Measurements from ENCODE around the gene SPOCK1.

SPOCK1 gene

DNA sequence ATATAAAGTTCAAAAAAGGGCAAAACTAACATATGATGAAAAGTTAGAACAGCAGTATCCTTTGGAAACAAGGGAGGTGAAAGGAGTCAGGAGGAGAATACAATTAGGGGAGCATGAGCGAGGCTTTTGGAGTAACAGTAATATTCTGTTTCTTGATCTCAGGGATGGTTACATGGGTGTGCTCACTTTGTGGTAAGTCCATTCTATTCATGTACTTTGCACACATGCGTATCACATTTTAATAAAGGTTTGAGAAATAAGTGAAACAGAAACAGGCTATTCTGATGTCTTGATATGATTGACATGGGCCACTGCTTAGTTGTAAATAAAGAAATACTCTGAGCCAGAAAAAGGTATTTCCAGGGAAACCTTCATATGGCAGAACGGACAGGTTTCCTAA lies 208.8 kb downstream of the SPOCK1 start:
- ATAC-seq = no peak

GRCh38 chr5:137289856-137290255 lies 209.3 kb downstream of the SPOCK1 start:
- ATAC-seq = no peak

GRCh38 chr5:137287569-137287968 lies 211.6 kb downstream of the SPOCK1 start:
- ATAC-seq = no peak

DNA sequence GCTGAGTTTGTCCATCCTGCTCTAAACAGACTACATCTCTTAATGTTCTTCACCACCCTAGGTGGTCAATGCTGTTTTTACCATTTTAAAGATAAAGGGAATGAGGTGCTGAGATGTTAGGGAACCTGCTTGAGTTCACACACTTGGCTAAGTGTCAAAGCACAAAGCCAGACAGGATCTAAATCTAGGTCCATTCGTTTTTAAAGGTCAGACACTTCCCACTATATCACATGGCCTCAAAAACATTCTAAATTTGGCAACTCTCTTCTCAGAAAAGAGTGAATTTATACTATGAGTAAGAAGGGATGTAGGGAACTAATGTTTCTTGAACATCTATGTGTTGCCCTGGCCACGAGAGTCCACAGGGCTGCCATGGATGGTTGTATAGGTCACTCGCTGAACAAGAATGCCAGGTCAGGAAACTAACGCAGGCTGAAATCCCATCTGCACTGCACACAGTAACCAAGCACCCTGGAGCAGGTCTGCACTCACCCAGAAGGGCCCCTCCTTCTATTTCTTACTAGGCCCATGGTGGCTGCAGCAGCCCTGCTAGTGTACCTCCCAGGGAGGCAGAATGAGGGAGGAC lies 213.0 kb downstream of the SPOCK1 start:
- ATAC-seq = no peak

GRCh38 chr5:137283801-137284200 lies 215.3 kb downstream of the SPOCK1 start:
- ATAC-seq = no peak

DNA sequence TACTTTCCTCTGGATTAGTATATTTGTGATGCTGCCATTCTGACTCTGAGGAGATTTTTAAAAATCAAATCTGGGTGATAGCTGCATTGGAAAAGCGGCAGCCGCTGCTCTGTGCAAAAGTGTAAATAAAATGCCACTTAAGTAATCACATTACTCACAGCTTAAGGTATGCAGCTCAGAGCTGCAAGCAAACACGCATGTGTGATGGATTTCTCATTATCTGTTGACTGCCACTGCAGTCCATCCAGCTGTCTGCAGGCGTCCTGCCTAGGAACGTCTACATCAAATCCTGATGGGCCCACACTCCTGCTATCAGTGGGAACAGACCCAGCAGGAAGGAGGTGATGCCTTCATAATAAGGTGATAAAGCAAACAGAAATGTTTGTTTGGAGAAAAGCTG lies 216.9 kb downstream of the SPOCK1 start:
- no peak for ATAC-seq

- ATAC-seq = no peak
Observed at GRCh38 chr5:137281201-137281600, 217.9 kb downstream of the SPOCK1 start.

- ATAC-seq = no peak
Observed at GRCh38 chr5:137280656-137281055, 218.5 kb downstream of the SPOCK1 start.

- ATAC-seq = no peak
Observed at GRCh38 chr5:137279521-137280231, 219.4 kb downstream of the SPOCK1 start.

DNA sequence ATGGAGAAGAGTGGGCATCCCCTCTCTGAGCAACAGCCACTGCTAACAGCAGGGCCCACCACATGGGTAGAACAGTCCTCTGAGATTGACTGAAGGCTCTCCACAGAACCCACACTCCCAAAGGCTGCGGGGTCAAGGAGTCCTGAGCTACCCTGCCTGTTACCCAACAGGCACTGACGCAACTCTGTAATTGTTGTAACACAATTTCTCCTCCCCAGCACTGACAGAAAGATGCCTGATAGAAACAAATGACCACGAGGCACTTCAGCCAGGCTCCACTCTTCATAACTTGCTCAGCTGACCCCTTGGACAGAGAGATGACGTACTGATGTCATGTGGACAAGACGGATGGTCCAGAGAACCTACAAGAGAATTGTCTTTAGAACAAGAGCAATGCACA lies 220.7 kb downstream of the SPOCK1 start:
- ATAC-seq = no peak

DNA sequence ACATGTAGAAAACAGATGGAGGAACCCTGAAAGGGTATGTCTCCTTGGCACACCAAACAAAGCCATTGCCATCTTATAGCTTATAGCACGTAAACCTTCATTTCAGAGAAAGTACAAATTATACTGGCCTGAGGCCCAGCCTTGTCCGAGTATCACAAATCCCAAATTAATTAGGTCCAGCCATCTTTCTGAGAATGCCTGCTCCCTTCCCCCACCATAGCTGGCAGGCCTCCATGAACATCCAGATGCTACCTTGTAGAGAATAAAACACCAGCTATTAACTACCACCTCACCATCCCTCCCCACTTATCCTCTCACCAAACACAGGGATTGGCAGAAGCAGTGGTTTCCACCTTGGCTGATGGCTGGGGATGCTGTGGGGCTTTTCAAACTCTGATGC lies 224.0 kb downstream of the SPOCK1 start:
- no peak for ATAC-seq

DNA sequence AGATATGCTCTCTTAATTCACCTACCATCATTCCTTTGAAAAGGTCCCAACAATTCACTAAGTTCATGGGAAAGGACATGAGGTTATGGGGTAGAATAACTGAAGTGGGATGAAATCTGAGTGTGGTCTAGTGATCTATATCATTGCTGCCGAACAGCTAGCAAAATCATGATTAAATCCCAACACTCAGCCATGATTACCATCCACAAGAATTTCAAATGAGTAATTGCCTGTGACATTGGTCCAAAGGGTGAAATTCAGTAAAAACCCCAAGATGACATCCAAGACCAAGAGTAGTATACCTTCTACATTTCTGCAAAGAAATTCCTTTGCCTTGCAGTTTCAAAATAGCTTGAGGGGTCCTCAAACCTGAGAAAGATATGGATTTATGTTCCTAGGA lies 225.6 kb downstream of the SPOCK1 start:
- ATAC-seq = no peak

GRCh38 chr5:137272831-137273230 lies 226.3 kb downstream of the SPOCK1 start:
- ATAC-seq = no peak

GRCh38 chr5:137269946-137270345 lies 229.2 kb downstream of the SPOCK1 start:
- ATAC-seq = no peak

DNA sequence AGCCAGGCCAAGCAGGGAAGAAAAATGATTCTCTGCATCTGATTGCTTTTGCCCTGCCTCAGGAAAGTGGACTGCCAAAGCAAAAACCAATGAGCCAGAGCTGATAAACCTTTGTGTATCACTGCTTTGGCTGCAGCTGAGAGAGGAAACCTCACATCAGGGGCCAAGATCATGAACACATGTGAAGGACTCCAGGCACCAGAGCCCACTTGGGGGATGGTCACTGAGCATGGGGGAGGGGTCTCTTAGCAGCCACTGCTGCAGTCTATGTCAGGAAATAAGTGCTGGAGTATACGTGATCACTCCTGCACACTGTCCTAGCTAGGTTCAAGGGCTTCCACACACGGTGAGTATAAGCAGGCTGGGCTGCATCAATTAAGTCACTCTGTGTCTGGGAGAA lies 229.9 kb downstream of the SPOCK1 start:
- no peak for ATAC-seq

GRCh38 chr5:137268646-137269045 lies 230.5 kb downstream of the SPOCK1 start:
- ATAC-seq = no peak

DNA sequence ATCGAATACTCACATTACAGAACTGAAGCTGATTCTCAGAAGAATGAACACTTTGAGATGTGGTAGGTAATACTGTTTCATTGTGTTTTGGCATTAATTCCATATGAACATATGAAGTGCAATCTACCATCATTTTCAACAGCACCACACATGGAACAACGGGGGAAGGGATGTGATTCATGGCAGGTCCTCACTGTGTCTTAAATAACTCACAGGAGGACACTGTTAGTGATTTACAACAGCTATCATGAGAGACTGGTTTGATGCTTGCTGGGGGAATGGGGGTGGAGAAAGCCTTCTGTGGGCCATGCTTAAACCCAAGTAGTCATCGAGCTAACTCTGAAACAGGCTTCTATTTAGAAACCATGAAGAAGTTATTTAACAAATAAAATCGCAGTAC lies 232.9 kb downstream of the SPOCK1 start:
- ATAC-seq = no peak

GRCh38 chr5:137265457-137265856 lies 233.7 kb downstream of the SPOCK1 start:
- ATAC-seq = no peak

DNA sequence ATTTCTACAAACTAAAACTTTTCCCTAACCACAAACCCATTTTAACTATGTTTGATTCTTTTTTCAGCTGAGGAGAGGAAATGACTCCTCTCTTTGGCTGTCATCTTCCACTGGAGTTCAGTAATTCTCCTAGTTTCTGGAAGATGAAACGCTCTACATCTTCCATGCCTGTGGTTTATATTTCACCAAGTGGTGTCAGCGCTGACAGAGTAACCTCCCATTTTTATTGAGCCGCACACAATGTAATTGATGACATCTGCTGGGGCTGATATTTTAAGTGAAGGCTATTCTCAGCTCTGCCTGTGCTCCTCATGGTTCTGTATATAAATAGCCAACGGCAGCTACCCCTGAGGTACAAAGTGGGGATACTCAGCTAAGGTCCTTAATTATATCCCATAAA lies 234.6 kb downstream of the SPOCK1 start:
- no peak for ATAC-seq

DNA sequence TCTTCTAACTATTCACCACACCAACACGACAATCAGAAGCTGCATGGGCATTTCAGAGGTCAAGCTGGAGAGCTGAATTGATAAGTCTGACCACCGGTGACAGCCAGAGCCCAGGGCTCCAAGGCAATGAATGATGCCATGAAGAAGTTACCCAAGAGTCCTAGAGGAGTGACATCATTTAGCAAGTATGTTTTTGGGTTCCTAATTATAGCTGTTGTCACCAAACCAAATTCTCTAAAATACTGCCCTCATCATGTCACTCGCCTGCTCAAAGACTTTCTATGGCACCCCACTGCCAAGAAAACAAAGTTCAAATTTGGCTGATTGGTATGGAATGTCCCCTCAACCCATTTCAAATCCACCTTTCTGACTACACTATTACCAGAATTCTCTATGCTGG lies 235.1 kb downstream of the SPOCK1 start:
- no peak for ATAC-seq

GRCh38 chr5:137263371-137264005 lies 235.6 kb downstream of the SPOCK1 start:
- ATAC-seq = no peak

- ATAC-seq = no peak
Observed at GRCh38 chr5:137262818-137263217, 236.3 kb downstream of the SPOCK1 start.

DNA sequence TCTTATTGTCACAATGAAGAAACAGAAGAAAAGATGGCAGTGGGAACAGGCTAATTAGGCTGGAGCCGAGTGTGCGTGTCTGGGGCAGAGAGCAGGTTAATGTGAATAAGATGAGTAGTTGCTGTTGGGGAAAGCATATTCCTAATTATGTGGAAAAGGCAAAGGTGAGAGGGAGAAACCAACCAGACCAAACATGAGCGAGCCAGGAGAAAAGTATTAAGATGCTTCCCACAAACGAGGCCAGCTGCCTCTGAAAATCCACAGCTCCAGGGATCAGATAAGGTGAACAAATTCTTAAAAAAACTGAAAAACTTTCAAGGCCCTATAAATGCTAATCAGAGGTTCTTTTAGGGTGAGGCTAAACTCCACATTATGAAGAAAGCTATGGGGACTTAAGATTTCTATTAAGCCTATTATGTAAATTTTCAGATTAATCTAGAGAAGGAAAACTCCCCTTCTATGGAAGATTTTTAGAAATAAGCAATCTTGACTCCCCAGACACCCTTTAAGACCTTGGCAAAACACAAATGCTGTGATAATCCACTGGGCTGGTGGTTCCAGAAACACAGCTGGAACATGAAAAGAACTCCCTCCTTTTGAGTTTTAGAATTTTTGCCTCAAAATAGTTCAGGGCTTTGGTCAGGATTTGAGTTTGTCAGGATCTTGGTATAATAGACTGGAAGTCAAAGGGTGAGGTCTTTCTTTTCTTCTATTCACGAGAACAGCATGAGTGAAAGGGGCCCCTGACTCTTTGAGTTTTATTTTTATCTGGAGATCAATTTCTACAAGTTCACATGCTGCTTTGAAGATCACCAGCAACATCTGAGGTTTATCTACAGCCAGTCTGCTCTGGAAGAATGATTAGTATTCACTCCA lies 238.1 kb downstream of the SPOCK1 start:
- no peak for ATAC-seq
